Esophagus muscularis mucosa (tissue), 4 donors: ENCODE data around the gene IGFL2. TPM values are rescaled to one million over a fixed set of nuclear protein-coding genes. Genes with fewer than 3 reads are reported as not detected.

Experiments
- DNase-seq: peaks from one replicate; pipeline ENCODE4 v3.0.0-alpha.2; 2017; ENCODE audit errors: extremely low spot score
- H3K27ac ChIP-seq, 4 donors: fragments of 200-600 bp; sonication (generic); replicated peaks in 1 of 4; 1 replicate in 3 of 4; 2 replicates in 1 of 4; pipeline ENCODE4 v1.5.1; 2016 to 2019; ENCODE audit warnings: mild to moderate bottlenecking in 1 of 4
- H3K27me3 ChIP-seq, 4 donors: fragments of 200-600 bp; sonication (generic); one replicate each; pipeline versions ENCODE4 v1.5.1 to v1.6.0; 2016 to 2019
- H3K36me3 ChIP-seq, 4 donors: fragments of 200-600 bp; sonication (generic); one replicate each; pipeline ENCODE4 v1.5.1; 2016 to 2019
- H3K4me1 ChIP-seq, 4 donors: fragments of 200-600 bp; sonication (generic); one replicate each; pipeline ENCODE4 v1.5.1; 2016 to 2019
- H3K4me3 ChIP-seq, 4 donors: fragments of 200-600 bp; sonication (generic); 1 replicate in 2 of 4; 2 replicates in 2 of 4; pipeline ENCODE4 v1.5.1; 2016 to 2019; ENCODE audit warnings: mild to moderate bottlenecking in 4 of 4, moderate library complexity in 1 of 4
- H3K9me3 ChIP-seq, 4 donors: fragments of 200-600 bp; sonication (generic); 1 replicate in 3 of 4; 2 replicates in 1 of 4; pipeline ENCODE4 v1.5.1; 2016 to 2019
- EP300 ChIP-seq: sonication (generic); formaldehyde crosslinking; IDR thresholded peaks from one replicate; pipeline ENCODE4 v1.6.1; 2017; ENCODE audit warnings: antibody characterized with exemption
- POLR2A ChIP-seq: fragments of 450-650 bp; IDR thresholded peaks from one replicate; pipeline ENCODE4 v1.6.1; 2017; ENCODE audit warnings: antibody characterized with exemption, moderate library complexity, mild to moderate bottlenecking, low read depth
- POLR2AphosphoS5 ChIP-seq, 2 donors: sonication (generic); formaldehyde crosslinking; IDR thresholded peaks; one replicate each; pipeline ENCODE4 v1.6.1; 2017; ENCODE audit warnings: antibody characterized with exemption in 2 of 2
- WGBS: methylation state at CpG from one replicate; pipeline ENCODE4 v1.1.5; 2018; 5-methylcytosine and 5-hydroxymethylcytosine counted together
- intact Hi-C: fragments of 100-400 bp; cut with DNase I; formaldehyde crosslinking; loops from one replicate; pipeline ENCODE4 v1.15.1; 2023
- total RNA-seq, 4 donors: library from RNA; depleted of rRNA; stranded (reverse); fragments of >200 nt; gene quantifications; one replicate each; pipeline versions ENCODE4 v1.1.0 to v1.2.1, GENCODE V29; 2016
- TF ChIP-seq, protein P1 (sequence below), 3 experiments: fragments of 200-600 bp in 2 of 3; fragments of 450-650 bp in 1 of 3; sonication (generic) in 2 of 3; IDR thresholded peaks; one replicate each; pipeline ENCODE4 v1.5.1; 2017 to 2019; ENCODE audit warnings: antibody characterized with exemption in 3 of 3, mild to moderate bottlenecking in 2 of 3, moderate library complexity in 1 of 3

The IGFL2 gene
- total RNA-seq, 4 donors from 2014 or later, result not detected

DNA sequence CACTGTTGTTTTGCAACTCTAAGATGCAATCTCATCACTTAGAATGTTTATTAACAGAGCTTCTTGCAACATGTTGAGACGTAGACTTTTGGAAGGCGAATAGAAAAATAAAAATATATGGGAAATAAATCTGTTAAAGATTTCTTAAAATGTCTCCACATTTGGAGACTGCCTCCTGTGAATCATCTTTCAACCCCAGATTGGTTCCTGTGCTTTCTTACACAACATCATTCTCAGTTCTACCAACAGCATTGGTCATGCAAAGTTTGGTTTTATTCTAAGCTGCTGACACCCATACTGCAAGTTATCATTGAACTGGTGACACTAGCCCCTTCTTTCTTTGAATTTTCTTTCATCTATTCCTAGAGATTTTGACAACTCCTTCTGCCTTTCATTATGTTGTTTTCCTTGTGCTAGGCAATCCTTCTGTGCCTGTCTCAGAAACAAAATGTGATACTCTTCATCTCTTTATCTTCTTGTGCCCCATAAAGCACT is 21.9 kb upstream of the IGFL2 start:
- no peaks in the 10 kb centered on the region for H3K4me1 ChIP-seq
- no peaks in the 10 kb centered on the region for H3K36me3 ChIP-seq
- H3K4me3 ChIP-seq, result no peak overlapping the region
- peaks cover 0 to 17% (median 0%) of the 10 kb centered on the region in 4 donors for H3K27me3 ChIP-seq
- no peaks in the 10 kb centered on the region for H3K9me3 ChIP-seq
- H3K27ac ChIP-seq, result no peak overlapping the region
- TF ChIP-seq POLR2A (no peak), EP300 (no peak)
- intact Hi-C loops, result no loop called here
- no peak for DNase-seq
- WGBS, result 89% methylated on average over 2 of the region's 2 CpGs

DNA sequence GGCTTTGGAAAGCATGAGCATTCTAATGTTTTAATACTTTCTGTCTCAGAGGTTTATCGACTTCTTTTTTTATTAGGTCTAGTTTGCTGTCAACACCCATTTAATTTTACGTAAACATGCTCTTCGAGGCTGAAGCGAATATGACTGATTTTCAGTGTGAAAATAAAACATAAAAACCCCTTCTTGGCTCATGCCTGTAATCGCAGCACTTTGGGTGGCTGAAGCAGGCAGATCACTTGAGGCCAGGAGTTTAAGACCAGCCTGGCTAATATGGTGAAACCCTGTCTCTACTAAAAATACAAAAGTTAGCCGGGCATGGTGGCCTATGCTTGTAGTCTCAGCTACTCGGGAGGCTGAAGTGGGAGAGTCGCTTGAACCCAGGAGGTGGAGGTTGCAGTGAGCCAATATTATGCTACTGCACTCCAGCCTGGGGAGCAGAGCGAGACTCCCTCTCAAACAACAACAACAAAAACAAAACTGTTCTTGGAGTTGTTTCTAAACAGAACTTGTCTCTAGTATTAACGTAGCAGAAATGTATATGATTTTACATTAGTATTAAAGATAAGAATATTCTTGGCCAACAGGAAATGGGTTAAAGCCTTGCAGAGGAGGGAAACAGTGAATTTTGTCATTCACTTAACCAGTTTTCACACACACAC is 16.4 kb upstream of the IGFL2 start:
- intact Hi-C loops, result no loop called here
- Histone ChIP-seq H3K4me1 (peaks cover 19 to 24% (median 22%) of the 10 kb centered on the region in 4 donors), H3K27me3 (no peaks in the 10 kb centered on the region), H3K9me3 (no peaks in the 10 kb centered on the region), H3K4me3 (no peak overlapping the region), H3K27ac (peak overlapping the region in 1 of 4 donors; percentile 74), H3K36me3 (no peaks in the 10 kb centered on the region)
- DNase-seq, result peak; percentile 14
- WGBS, result 77% methylated on average over 10 of the region's 10 CpGs
- TF ChIP-seq POLR2AphosphoS5 (IDR thresholded peaks at IDR 0.05), result no peak
- TF ChIP-seq POLR2A, result no peak
- TF ChIP-seq, protein P1, sequence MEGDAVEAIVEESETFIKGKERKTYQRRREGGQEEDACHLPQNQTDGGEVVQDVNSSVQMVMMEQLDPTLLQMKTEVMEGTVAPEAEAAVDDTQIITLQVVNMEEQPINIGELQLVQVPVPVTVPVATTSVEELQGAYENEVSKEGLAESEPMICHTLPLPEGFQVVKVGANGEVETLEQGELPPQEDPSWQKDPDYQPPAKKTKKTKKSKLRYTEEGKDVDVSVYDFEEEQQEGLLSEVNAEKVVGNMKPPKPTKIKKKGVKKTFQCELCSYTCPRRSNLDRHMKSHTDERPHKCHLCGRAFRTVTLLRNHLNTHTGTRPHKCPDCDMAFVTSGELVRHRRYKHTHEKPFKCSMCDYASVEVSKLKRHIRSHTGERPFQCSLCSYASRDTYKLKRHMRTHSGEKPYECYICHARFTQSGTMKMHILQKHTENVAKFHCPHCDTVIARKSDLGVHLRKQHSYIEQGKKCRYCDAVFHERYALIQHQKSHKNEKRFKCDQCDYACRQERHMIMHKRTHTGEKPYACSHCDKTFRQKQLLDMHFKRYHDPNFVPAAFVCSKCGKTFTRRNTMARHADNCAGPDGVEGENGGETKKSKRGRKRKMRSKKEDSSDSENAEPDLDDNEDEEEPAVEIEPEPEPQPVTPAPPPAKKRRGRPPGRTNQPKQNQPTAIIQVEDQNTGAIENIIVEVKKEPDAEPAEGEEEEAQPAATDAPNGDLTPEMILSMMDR (IDR thresholded peaks at IDR 0.05), result no peak
- no peak for TF ChIP-seq EP300

DNA sequence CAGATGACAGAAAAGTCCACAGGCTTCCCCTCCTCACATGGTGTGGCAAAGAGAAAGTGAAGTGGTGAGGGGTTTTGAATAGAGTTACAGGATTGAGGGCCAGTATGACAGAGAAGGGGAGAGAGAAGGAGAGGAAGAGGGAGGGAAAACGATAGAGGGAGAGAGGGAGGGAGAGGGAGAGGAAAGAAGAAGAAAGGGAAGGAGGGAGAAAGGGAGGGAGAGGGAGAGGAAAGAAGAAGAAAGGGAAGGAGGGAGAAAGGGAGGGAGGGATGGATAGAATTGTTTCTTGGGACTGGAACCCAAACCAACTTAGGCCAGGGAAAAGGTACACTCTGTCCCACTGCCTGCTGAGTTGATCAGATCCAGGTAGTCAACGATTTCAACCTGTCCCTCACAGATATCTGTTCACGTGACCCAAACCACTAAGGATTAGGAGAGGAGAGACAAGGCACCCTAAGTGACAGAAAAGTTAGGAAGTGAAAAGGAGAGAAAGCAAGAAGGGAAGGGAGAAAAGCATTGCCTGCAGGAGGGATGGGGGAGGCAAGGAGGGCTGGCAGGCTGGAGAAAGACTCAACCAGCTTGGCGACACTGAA is 15.4 kb upstream of the IGFL2 start:
- H3K4me1 ChIP-seq, result peaks cover 19 to 24% (median 22%) of the 10 kb centered on the region in 4 donors
- WGBS, result 74% methylated on average over 4 of the region's 4 CpGs
- H3K27me3 ChIP-seq, result no peaks in the 10 kb centered on the region
- peak; percentile 14 for DNase-seq
- TF ChIP-seq POLR2A, result no peak
- no peak for TF ChIP-seq EP300
- TF ChIP-seq, protein P1 (IDR thresholded peaks at IDR 0.05), result no peak
- no peak for TF ChIP-seq POLR2AphosphoS5 (IDR thresholded peaks at IDR 0.05)
- H3K27ac ChIP-seq, result peak overlapping the region; percentile 62 to 78 (median 73)
- intact Hi-C loops, result no loop called here
- no peaks in the 10 kb centered on the region for H3K36me3 ChIP-seq
- H3K4me3 ChIP-seq, result no peak overlapping the region
- no peaks in the 10 kb centered on the region for H3K9me3 ChIP-seq

DNA sequence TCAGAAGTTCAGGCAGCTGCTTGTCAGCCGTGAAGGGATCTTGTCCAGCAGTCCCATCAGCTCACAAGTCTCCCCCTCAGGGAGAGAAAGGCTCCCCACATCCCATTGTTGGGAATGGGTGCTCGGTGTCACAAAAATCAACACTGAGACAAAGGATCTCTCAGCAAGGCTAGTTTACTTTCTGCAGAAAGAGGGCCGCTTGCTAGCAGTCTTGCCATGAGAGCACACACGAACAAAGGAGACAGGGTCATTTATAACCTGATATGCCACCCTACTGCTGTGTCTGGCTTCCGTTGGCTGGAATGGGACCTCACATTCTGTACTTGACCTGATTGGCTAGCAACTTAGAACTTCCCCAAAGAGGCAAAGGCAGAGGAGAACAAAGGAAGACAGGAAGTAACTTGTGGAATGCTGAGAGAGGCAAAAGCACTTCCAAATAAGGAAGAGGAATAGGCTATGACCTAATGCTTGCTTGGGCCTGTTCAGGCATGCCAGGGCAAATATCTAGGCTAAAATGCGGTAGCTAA is 14.9 kb upstream of the IGFL2 start:
- Histone ChIP-seq H3K4me3 (no peak overlapping the region), H3K4me1 (peaks cover 19 to 24% (median 22%) of the 10 kb centered on the region in 4 donors), H3K36me3 (no peaks in the 10 kb centered on the region), H3K9me3 (no peaks in the 10 kb centered on the region), H3K27ac (peak overlapping the region; percentile 62 to 78 (median 73)), H3K27me3 (no peaks in the 10 kb centered on the region)
- DNase-seq, result peak; percentile 90
- intact Hi-C loops, result no loop called here
- WGBS, result 53% methylated on average over 6 of the region's 6 CpGs
- TF ChIP-seq, protein P1 (IDR thresholded peaks at IDR 0.05), result no peak
- TF ChIP-seq EP300, result no peak
- TF ChIP-seq POLR2A, result no peak
- peak; percentile 48 to 49 for TF ChIP-seq POLR2AphosphoS5 (IDR thresholded peaks at IDR 0.05)

DNA sequence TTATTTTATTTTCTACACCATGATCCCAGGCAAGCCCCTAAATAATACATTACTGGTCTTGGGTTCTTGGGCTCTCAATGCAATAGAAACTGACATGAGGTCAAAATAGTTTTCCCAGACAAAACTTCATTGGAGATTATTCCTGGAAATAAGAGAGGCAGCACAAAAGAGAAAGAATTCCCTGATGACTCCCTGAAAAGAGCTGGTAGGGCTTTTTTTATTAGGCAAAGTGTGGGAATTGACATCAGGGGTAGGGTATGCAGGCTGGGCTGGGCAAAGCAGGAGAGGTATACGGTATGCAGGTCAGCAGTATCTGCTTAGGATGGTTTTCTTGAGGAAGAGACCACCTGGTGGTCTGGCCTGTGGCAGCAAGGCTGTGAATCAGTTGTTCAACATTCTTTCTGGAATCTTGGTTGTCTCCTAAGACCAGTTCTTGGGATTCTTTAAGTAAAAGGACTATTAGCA is 14.2 kb upstream of the IGFL2 start:
- peak; percentile 42 for DNase-seq
- intact Hi-C loops, result no loop called here
- no peaks in the 10 kb centered on the region for H3K36me3 ChIP-seq
- TF ChIP-seq, protein P1 (IDR thresholded peaks at IDR 0.05), result no peak
- peaks cover 19 to 24% (median 22%) of the 10 kb centered on the region in 4 donors for H3K4me1 ChIP-seq
- H3K4me3 ChIP-seq, result no peak overlapping the region
- WGBS, result 94% methylated on average over 1 of the region's 1 CpG
- no peaks in the 10 kb centered on the region for H3K9me3 ChIP-seq
- H3K27ac ChIP-seq, result peak overlapping the region; percentile 62 to 78 (median 74)
- H3K27me3 ChIP-seq, result no peaks in the 10 kb centered on the region
